ENCODE data around the gene NSRP1.

- no peak for TF ChIP-seq CTCF (IDR thresholded peaks at IDR 0.05)
- no peak for TF ChIP-seq POLR2A (IDR thresholded peaks at IDR 0.05)
- no peak for TF ChIP-seq EP300 (IDR thresholded peaks at IDR 0.05)
Measured at GRCh38 chr17:30225112-30225511, 108.5 kb downstream of the NSRP1 start.
